ENCODE results near the gene SLC4A5.

GRCh38 chr2:74250189-74250631 is 93.0 kb downstream of the SLC4A5 start:
- no peak for TF ChIP-seq POLR2A (IDR thresholded peaks at IDR 0.05)
- peak; percentile 63 to 82 (median 72) for TF ChIP-seq CTCF (IDR thresholded peaks at IDR 0.05)
